HuH-7 (cell line): ENCODE data around the gene MAD1L1.
"Not testable (repeated sequence)": the region's sequence is repeated elsewhere in the genome, so short reads cannot be mapped to it uniquely, and the experiment has no call there.

Experiments
- DNase-seq: peaks from one replicate; pipeline ENCODE4 v3.0.0; 2011; ENCODE audit warnings: low spot score

MAD1L1 gene

DNA sequence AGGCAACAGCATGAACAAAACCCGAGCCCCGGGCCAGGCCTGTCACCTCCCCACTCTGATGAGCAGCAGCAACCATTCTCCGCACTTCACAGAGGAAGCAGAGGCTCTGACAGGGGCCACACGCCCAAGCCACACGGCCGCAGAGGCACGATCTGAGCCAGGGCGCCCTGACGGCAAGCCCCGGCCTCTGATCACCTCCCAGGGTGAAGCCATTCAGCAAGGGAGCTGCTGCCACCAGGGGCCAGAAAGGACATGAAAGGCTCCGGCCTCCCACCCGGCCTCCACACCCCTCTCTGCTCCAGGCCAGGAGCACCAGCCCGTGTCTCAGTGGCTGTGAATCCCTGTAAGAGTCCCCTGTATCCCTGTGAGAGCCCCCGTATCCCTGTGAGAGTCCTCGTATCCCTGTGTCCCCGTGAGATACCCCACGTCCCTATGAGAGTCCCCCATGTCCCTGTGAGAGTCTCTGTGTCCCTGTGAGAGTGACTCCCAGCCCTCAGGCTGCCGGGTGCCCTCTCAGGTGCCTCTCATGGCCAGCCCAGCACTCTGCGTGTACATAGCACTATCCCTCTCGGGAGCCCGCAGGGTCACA, 187.8 kb downstream of the MAD1L1 start:
- DNase-seq: no peak

DNA sequence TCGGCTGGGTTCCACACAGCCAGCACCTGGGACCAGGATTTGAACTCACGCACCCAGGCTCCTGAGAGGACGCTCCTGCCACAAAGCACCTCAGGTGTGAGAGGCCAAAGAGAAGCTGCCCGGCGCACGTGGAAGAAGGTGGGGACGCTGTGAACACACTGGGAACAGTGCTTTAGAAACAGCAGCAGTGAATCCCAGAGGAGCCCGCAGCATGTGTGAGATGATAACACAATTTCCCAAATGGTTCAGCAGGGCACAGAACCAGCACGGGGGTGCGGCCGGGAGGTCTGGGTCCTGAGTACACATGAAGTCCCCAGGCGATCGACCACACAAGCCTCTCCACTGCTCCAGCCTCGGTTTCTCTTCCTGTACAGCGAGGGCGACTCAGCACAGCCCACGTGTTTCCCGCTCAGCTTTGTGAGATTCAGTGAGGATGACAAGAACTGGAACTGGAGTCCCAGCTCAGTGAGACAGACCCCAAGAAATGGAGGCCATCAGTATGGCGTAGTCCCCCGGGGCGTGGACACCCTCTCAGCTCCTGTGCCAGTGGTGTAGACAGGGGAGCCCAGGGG, 188.3 kb downstream of the MAD1L1 start:
- DNase-seq: no peak

DNA sequence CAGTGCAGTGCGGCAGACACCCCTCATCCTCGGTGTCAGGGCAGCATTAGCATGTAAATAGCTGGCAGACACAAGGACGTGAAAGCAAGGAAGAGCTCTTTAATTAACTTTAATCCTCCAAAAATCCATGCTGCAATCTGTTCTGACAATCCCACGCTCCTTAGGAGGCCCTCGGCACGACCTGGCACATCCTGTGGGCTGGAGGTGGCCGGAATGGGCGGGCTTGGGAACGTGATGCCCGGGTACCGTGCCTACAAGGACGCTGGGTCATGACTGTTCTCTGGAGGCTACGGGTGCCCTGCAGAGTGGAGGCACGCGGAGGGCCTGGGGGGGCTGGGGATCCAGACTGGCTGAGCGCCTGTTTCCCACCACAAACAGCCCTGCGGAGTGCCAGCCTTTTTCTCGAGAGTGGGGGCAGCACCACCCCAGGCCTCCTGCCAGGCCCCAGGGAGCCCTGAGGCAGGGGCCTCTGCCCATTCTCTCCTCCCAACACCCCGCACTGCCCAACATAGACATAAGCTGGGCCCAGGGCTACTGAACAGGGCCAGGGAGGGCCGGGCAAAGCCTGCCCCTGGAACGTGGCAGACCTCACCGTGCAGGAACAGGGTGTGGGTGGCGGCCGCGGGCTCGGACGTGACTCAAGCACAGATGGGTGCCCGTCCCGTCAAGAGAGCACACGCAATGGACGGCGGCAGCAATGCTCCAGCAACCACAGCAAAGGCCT, 189.3 kb downstream of the MAD1L1 start:
- DNase-seq: no peak

DNA sequence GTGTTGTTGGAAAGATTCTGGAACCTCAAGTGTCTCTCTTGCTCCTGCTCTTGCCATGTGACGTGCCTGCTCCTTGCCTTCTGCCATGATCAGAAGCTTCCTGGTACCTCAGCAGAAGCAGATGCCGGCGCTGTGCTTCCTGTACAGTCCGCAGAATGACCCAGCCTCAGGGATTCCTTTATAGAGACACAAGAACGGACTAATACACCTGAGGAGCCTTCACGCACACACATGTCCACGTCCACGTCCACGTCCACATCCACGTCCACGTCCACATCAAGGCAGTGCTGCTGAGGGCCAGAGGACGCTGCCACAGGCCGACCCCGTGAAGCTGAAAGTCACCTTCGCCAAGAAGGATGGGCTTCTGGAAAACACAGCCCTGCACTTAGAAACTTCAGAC, 190.1 kb downstream of the MAD1L1 start:
- no peak for DNase-seq

DNA sequence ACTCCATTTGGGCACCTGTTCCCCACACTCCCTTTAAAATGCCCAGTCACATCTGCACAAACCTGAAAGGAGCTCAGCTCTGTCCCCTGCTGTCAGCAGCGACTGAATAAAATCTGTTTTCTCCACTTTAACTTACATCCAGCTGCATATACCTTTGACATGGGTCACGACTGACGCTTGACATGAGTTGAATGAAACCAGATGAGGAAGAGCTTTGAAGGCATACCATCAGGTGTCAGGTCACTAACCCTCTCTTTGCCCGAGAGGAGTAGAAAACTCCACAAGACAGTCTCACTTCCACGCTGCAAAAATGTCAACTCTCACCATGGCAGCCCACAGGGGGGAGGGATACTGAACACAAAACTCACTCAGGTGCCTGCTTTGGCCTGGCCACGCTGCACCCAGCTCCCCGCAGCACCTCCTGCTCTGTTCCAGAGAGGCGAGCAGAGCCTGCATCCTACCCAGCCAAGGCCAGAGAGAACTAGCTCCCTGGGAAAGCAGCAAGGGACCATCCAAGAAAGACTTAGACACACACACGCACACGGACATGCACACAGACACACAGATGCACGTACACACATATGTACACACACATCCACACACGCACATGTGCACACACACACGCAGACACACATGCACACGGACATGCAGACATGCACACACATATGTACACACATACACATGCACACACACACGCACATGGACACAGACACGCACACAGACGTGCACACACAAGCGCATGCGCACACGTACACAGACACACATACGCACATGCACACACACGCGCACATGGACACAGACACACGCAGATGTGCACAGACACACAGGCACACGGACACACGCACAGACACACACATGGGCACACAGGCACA, 191.0 kb downstream of the MAD1L1 start:
- no peak for DNase-seq

DNA sequence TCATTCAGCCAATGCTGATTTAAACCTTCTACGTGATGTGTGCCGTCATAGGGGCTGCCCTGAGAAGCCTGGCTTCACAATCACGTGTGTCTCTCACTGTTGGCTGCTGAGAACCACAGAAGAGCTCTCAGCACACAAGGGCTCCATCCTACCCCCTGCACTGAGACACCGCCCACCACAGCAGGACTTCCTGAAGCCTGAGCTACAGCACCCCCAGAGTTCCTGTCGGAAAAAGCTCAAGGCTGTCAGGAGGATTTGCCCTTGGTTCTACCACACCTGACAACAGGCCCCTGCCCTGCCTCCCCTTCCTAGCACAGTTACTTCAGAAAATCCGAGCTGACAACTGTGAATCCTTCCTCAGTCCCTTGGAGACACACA, 191.9 kb downstream of the MAD1L1 start:
- DNase-seq: no peak

DNA sequence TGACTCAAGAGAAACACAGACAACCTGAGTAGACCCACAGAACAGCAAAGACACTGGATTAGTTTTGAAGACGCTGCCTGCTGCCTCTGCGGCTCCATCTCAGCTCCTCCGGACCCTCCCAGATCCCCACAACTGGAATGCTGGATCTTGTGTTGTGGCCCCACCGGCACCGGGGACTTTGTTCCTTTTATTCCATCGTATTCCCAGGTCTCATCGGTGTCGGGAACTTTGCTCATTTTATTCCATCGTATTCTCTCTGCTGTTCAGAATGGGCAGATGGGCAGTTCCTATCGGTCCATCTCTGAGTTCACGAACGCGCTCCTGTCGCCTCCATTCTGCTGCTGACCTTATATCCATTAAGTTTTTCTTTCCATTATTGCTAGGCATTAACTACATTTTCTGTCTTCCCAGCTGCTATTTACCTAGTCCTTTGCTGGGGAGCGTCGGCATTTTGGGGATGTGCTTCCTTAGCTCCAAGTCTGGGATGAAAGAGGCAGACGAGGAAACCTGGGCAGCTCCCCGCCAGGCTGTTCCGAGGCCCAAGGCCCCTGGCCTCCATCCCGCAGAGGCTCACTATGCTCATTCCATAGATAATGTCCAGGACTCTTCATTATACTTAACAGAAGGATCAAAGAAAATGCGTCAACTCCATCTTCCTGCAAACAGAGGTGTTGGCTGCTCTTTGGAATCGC, 192.4 kb downstream of the MAD1L1 start:
- DNase-seq: no peak

DNA sequence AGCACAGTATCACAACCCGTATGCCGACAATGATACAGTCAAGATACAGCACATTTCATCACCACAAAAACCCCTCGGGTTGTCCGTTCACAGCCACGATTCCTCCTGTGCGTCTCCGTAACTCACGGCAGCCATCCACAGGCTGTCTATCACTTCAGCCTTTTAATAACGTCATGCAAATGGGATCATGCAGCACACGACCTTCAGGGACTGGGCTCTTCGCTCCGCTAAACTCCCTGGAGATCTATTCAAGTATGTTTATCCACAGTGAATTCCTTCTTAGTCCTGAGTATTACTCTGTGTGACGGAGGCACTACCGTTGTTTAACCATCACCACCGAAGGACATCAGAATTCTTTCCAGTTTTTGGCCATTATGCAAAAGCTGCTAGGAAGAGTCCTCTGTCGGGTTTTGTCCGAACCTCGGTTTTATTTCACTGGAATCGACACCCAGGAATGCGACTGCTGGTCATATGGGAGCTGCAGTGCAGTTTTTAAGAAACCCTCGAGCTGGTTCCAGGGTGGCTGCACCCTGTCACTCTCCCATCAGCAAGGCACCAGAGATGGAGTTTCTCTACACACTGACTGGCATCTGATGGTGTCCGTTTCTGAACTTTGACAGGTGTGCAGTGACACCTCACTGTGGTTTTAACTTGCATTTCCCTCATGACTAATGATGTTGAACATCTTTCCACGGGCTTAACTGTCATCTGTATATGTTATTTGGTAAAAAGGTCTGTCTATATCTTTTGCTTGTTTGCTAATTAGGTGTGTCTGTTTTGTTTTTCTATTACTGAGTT, 193.6 kb downstream of the MAD1L1 start:
- no peak for DNase-seq

DNA sequence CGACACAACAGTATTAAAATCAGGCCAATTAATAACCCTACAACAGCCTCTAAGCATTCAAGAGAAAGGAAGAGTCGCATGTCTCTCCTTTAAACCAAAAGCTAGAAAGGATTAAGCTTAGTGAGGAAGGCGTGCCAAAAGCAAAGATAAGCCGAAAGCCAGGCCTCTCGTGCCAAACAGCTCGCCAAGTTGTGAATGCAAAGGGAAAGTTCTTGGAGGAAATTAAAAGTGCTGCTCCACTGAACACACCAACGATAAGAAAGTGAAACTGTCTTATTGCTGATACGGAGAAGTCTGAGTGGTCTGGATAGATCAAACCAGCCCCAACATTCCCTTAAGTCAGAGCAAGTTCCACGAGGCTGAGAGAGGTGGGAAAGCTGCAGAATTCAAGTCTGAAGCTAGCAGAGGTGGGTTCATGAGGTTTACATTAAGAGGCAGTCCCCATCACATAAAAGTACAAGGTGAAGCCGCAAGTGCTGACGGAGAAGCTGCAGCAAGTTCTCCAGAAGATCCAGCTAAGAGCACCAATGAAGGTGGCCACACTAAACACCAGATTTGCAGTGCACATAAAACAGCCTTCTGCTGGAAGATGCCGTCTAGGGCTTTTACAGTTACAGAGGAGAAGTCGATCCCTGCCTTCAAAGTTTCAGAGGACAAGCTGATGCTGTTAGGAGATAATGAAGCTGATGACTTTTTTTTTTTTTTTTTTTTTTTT, 194.8 kb downstream of the MAD1L1 start:
- no peak for DNase-seq

DNA sequence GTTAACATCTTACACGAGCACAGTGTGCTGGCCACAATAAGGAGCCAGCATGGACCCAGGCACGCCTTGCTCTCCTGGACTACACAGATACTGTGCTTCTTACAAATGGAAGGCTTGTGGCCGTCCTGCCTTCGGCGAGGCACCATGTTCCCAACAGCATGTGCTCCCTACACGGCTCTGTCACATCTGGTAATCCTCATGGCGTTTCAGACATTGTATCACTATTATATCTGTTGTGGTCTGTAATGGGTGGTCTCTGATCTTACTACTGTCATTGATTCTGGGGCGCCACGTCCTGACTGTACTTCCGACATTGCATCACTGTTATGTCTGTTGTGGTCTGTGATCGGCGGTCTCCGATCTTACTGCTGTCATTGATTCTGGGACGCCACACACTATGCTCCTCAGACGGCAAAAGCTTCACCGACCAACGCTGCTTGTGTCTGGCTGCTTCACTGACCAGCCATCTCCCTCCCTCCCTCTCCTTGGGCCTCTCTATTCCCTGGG, 195.4 kb downstream of the MAD1L1 start:
- no peak for DNase-seq

DNA sequence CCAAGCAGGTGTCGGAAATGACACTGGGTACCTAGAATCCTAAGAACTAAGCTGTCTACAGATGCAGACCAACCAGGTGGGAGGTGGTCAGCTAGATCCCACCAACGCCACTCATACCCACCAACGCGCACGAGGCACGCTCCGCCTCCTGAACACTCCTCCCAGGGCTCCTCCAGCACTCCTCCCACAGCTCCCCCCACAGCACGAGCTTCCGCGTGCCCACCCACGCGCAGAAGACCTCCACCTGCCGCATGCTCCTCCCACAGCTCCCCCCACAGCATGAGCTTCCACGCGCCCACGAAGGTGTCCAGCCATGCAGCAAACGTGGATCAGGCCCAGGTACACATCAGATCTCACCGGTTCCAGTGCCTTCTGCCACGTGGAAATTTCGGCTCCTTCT, 196.0 kb downstream of the MAD1L1 start:
- DNase-seq: no peak

DNA sequence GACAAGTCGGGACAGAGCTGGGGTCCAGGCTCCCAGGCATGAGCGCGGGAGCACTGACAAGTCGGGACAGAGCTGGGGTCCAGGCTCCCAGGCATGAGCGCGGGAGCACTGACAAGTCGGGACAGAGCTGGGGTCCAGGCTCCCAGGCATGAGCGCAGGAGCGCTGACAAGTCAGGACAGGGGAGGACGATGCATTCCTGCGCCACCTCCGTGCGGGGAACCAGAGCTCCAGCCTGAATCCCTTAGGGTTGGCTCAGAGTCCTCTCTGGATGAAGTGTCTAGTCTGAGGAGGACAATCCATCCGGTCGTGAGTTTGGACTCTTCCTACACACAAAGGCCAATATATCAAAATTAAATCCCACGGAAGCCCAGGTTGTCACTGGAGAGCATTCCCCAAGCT, 196.5 kb downstream of the MAD1L1 start:
- DNase-seq: not testable (repeated sequence)

DNA sequence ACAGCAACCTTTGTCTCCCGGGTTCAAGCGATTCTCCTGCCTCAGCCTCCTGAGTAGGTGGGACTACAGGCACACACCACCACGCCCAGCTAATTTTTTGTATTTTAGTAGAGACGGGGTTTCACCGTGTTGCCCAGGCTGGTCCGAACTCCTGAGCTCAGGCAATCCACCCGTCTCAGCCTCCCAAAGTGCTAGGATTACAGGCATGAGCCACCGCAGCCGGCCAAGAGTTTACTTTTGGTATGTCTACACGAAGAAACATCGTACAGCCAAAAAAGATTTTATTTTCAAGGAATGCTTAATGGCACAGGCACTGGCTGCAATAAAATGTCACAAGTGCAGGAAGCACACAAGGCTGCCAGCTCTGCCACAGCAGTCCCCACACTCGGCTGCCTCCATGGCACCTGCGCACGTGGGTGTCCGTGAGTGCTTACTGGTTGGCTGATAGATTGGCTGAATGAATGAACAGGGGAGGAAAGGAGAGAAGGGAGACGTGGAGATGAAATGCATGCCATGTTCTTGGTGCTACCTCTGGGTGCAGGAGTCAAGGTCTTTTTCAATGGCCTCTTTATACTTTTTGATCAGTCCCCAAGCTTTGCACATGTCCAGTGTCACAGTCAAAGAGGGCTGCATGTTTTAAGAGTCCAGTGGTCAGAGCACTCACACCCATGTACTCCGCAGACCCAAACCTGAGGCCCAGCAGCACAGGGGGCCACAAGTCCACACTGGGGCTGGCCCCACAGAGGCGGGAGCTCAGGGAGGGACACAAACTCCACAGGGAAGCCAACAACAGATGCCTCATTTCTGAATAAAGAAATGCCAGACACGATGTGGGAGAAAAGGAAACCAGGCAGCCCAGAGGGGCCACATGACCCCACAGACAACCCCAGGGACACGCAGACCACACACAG, 198.2 kb downstream of the MAD1L1 start:
- DNase-seq: no peak

DNA sequence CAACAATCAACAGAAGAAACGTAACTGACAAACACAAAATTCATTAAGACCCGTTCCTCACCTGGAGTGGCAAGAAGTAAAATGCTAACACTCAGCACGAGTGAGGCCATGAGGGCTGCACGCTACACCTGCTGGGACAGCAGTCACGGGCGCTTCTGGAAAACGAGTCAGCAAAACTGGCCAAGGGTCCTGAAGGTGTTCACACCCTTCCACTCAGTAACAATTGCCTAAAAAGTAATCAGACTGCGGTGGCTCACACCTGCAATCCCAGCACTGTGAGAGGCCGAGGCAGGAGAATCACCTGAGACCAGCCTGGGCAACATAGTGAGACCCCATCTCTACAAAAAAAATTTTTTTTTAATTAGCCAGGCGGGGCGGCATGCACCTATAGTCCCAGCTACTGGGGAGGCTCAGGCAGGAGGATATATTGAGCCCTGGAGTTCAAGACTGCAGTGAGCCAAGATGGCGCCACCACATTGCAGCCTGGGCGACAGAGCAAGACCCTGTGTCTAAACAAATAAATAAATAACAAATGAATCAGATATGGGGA, 199.1 kb downstream of the MAD1L1 start:
- no peak for DNase-seq

DNA sequence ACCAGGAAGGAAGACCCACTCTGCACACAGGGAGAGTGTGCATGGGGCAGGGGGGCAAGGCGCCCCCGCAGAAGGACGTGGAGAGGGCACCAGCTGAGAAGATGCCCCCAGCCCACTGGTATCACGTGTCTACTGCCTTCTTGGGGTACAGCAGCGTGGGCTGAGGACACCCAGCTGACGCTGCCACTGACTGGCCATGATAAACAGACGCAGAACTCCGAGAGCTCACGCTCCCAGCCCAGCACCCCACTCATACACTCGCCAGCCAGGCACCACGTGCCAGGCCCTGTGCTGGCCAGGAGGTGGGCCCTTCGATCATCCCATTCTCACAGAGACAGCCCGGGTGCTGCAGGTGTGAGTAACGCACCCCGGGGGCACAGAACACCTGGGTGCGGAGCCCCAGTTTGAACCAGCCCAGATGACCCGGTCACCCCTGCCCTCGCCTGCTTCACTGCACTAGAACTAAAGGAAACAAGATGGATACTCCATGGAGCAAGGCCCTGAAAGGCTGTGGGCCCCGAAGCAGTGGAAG, 199.8 kb downstream of the MAD1L1 start:
- DNase-seq: no peak

DNA sequence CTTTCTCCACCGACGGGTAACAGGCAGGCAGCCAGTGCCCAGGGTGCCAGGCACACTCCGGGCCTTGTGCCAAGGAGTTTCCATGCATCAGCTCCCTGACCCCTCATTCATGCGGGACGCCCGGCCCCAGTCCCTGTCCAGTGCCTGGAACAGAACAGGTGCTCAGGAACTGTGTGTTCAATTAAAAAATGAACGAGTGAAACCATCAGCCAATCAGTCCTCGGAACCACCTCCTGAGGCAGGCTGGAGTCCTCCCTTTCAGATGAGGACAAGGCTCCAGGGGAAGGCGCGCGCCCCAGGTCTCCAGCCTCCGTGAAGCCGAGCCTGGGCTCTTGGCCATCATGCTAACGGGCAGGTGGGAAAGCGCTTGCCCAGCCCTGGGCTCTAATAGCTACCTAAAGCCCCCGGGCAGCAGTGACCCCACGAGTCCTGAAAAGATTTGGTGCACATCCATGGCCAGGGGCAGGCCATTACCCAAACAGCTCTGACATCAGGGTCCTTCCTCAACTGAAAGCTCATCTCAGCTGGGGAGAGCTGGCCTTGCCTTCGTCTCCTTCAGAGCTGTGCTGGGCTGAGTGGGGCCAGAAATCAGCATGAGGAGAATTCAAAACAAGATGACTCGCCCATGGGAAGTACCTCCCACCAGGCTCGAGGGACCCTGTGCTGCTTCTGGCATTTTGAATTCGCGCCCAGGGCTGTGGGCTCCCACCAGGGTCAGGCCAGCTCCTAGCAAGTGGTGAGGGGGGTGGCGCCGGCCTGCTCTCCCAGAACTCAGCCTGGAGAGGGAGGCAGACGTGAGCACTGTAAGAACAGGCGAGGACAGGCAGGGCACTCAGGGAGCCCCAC, 200.5 kb downstream of the MAD1L1 start:
- DNase-seq: no peak

DNA sequence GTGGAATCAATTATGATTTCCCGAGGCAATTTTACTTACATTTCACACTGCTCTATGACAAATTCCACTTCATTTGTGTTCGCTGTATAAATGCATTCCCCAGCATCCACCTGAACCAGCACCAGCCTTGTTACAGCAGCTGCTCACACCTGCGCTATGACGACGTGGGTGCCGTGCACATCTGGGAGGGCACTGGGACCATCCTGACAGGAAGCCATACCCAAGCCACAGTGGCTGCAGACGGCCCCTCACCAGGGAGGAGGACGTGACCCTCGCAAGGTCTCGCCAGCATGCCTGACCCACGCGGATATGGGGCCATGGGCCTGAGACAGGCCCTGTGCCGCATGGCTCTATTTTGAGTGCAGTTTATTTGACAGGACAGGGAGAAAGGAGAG, 201.3 kb downstream of the MAD1L1 start:
- no peak for DNase-seq
